ENCODE data around the gene ZNF474. TPM values are rescaled to one million over a fixed set of nuclear protein-coding genes. Genes with fewer than 3 reads are reported as not detected.

ZNF474 gene
- total RNA-seq, 1 donor from 2014 or later = not detected

DNA sequence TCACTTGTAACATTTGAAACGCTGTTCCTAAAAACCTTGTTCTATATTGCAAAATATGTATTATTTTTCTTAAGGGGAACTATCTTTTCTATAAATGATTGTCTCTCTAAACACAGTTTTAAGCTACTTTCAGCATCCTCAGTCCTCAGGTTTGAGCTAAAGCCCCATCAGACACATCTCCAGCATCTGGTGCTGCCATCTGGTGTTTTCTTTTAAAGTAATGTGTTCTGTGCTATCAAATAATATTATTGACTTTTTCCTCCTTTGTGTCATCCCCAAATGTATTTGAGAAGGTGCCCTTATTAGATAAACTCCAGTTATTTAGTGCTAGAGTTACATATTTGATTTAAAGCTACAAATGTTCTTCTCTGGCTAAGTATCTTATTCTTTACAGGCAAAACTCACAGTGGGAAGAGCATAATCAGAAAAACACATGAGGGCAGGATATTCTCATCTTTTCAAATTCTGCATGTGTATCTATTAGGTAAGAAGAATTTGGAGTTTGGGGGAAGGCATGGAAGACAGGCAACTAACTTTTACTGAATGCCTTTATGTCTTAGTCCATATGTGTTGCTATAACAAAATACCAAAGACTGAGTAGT lies 27.5 kb downstream of the ZNF474 start:
- H3K36me3 Mint-ChIP-seq (ENCODE audit: unreplicated experiment) = no peaks in the 10 kb centered on the region

DNA sequence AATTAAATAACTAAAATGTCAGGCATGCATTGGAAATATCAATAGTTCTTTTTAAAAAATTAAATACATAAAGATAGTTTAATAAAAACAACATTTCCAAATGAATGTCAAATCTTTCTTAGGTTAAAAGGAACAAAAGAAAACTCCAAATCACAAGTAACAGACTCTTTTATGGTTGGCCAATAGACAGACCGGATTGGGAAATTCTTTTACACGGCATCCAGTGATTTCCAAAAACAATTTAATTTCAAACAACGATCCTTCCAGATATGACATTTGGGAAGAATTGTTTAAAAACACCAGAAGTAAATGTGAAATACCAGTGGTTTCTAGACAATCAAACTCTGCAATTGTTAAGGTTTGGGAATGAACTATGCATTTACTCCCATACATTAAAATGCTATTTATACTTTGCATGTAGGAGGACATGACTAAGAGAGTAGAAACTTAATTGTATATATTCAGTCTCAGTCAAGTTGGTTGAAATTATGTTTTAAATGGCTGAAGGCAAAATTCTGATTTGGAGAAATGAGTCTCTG lies 32.8 kb downstream of the ZNF474 start:
- Mint-ChIP-seq H3K4me1 (ENCODE audit: unreplicated experiment) (peaks cover 43% of the 10 kb centered on the region), H3K27ac (ENCODE audit: unreplicated experiment) (peak overlapping the region; percentile 89)

More for the DNA sequence above, 27.5 kb downstream of the ZNF474 start:
- Mint-ChIP-seq H3K4me1 (ENCODE audit: unreplicated experiment) (peaks cover 24% of the 10 kb centered on the region), H3K27ac (ENCODE audit: unreplicated experiment) (no peak overlapping the region), H3K9me3 (ENCODE audit: unreplicated experiment) (no peaks in the 10 kb centered on the region), H3K4me3 (ENCODE audit: unreplicated experiment) (no peak overlapping the region), H3K27me3 (ENCODE audit: unreplicated experiment) (no peaks in the 10 kb centered on the region)
- DNase-seq (ENCODE audit: extremely low spot score, unreplicated experiment) = no peak
- TF ChIP-seq, protein P1, sequence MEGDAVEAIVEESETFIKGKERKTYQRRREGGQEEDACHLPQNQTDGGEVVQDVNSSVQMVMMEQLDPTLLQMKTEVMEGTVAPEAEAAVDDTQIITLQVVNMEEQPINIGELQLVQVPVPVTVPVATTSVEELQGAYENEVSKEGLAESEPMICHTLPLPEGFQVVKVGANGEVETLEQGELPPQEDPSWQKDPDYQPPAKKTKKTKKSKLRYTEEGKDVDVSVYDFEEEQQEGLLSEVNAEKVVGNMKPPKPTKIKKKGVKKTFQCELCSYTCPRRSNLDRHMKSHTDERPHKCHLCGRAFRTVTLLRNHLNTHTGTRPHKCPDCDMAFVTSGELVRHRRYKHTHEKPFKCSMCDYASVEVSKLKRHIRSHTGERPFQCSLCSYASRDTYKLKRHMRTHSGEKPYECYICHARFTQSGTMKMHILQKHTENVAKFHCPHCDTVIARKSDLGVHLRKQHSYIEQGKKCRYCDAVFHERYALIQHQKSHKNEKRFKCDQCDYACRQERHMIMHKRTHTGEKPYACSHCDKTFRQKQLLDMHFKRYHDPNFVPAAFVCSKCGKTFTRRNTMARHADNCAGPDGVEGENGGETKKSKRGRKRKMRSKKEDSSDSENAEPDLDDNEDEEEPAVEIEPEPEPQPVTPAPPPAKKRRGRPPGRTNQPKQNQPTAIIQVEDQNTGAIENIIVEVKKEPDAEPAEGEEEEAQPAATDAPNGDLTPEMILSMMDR (IDR thresholded peaks at IDR 0.05) = peak; percentile 70

DNA sequence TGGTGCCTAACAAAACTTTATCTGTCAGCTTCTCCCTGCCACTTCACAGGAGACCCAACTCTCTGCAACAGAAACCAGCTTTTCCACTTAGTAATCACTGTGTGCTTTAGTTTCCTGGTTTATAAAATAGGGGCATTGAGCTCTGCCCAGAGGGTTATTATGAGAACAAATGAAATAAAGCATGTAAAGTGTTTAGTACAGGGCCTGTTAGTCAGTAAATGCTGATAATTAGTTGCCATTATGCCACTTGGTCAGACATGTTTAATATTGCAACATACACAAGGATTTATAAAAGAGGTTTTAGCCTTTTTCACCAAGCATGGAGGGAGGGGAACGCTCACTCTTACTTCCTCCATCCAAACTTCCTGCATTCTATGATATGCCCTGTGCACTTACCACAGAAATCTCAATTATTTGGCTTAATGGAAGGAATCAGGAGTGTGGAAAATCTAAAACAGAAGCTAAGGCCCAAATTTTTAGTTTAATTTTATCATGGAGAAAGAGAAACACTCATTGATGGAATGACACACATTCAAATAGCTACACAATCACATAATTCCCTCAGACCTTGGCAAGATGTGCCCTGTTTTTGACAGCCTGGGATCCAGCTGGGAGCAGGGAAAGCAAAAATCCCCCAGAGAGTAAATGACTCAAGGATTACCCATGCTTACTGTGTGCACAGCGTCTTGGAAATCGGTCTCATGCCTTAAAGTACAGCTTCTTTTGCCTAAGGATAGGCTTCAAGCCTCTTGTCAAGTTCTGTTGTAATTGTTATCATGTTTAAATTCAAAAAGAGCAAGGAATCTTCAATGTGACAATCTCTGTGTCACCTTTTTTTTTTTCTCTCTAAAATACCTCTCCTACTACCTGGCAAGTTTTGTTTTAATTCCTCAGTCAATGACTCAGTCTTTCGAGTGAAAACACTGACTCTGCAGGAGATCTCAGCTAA lies 34.0 kb downstream of the ZNF474 start:
- TF ChIP-seq, protein P1 (IDR thresholded peaks at IDR 0.05) = no peak
- Mint-ChIP-seq H3K27ac (ENCODE audit: unreplicated experiment) (peak overlapping the region; percentile 89), H3K27me3 (ENCODE audit: unreplicated experiment) (no peaks in the 10 kb centered on the region), H3K4me1 (ENCODE audit: unreplicated experiment) (peaks cover 46% of the 10 kb centered on the region), H3K4me3 (ENCODE audit: unreplicated experiment) (peak overlapping the region; percentile 28), H3K9me3 (ENCODE audit: unreplicated experiment) (no peaks in the 10 kb centered on the region), H3K36me3 (ENCODE audit: unreplicated experiment) (no peaks in the 10 kb centered on the region)
- no peak for DNase-seq (ENCODE audit: extremely low spot score, unreplicated experiment)

More for the DNA sequence above, 32.8 kb downstream of the ZNF474 start:
- Mint-ChIP-seq H3K36me3 (ENCODE audit: unreplicated experiment) (no peaks in the 10 kb centered on the region), H3K4me3 (ENCODE audit: unreplicated experiment) (no peak overlapping the region), H3K27me3 (ENCODE audit: unreplicated experiment) (no peaks in the 10 kb centered on the region), H3K9me3 (ENCODE audit: unreplicated experiment) (no peaks in the 10 kb centered on the region)
- TF ChIP-seq, protein P1 (IDR thresholded peaks at IDR 0.05) = no peak
- no peak for DNase-seq (ENCODE audit: extremely low spot score, unreplicated experiment)

DNA sequence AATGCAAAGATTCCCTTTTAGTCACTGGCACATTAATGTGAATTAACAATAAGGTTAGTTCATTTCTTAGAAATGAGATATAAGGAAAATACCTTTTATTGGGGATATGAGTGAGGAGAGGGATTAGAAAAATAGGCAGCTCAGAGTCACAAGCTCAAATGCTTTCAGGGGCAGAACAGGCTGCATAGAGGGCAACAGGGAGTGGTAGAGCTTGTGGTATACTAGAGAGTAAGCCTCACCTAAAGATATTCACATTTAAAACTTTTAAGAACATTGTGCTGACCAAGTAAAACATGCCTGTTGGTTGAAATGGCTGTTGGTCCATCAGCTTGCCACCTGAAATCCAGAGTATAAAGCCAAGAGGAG lies 34.7 kb downstream of the ZNF474 start:
- DNase-seq (ENCODE audit: extremely low spot score, unreplicated experiment) = no peak
- Mint-ChIP-seq H3K27ac (ENCODE audit: unreplicated experiment) (peak overlapping the region; percentile 89), H3K4me1 (ENCODE audit: unreplicated experiment) (peaks cover 46% of the 10 kb centered on the region), H3K4me3 (ENCODE audit: unreplicated experiment) (peak overlapping the region; percentile 28), H3K9me3 (ENCODE audit: unreplicated experiment) (no peaks in the 10 kb centered on the region), H3K27me3 (ENCODE audit: unreplicated experiment) (no peaks in the 10 kb centered on the region), H3K36me3 (ENCODE audit: unreplicated experiment) (no peaks in the 10 kb centered on the region)
- TF ChIP-seq, protein P1 (IDR thresholded peaks at IDR 0.05) = no peak

All from osteocyte (in vitro differentiated cells).